ENCODE data around the gene OR10A2.
"Not testable (repeated sequence)": the region's sequence is repeated elsewhere in the genome, so short reads cannot be mapped to it uniquely, and the experiment has no call there.

OR10A2 gene

DNA sequence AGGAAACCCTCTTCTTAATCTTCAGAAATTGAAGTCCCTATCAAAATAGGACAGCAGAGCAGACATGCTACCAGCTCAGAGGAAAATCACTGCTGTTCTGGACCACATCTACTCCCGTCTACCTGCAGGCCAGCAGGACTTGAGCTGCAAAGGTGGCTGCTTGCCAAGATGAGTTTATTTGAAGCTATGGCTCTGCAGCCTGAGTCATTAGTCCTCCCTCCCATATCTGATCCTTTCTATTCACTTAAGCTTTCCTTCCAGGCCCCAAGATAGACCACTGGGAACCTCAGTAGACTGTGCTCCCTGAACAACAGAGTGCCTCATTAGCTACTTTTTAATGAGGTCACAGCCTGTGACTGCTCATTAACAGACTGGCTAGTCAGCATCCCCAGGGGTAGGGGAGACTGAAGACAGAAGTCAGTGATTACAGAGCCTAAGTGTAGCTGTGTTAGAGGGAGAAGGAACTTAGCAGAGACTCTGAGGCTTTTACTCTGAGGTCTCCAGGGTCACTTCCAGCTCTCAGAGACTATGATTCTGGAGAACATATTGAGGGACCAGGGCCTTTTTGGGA, 6.8 kb upstream of the OR10A2 start:
- TF ChIP-seq POLR2A (IDR thresholded peaks at IDR 0.05; ENCODE audit: low read depth, low read length), result no peak
- DNase-seq (ENCODE audit: insufficient read length, low spot score) (no peak), FAIRE-seq (peak; percentile 95)

DNA sequence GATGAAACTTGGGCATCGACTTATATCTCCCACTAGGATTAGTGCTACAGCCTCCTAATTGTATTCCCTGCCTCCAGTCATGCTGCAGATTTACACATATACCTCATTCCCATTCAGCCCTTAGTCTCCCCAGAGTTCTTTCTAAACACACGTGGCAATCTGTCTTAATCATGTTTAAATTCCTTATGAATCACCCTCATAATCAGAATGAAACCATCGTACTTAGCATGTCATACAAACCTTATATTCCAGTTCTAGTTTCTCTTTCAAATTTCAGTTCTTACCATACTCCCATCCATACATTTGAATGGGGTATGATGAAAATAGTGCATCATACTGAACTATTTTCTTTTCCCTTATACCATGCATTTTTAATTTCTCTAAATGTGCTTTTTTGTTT, 6.0 kb upstream of the OR10A2 start:
- TF ChIP-seq POLR2A (IDR thresholded peaks at IDR 0.05; ENCODE audit: low read depth, low read length), result no peak
- DNase-seq (ENCODE audit: insufficient read length, low spot score), result no peak
- peak; percentile 64 for FAIRE-seq

DNA sequence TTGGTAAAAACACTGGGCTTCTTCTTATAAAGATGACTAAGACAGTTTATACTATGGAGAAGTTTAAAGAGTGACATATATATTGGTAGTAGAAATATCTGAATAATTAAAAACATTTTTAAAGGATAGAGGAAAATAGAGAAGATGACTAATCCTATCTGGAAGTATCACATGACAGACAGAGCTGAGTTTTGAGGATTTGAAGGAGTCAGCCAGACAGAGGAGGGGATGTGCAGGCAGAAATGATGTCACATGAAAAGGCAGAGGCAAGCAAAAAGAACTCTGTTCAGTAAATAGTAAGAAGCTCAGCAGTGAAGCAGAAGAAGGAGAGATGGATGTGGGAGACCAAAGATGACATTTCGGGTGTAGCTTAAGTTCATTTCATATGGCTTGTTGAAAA, 1.6 kb downstream of the OR10A2 start:
- FAIRE-seq (no peak), DNase-seq (ENCODE audit: insufficient read length, low spot score) (no peak)
- no peak for TF ChIP-seq POLR2A (IDR thresholded peaks at IDR 0.05; ENCODE audit: low read depth, low read length)

GRCh38 chr11:6871278-6871677, 8.4 kb downstream of the OR10A2 start:
- no peak for DNase-seq (ENCODE audit: insufficient read length, low spot score)
- no peak for FAIRE-seq
- no peak for TF ChIP-seq POLR2A (IDR thresholded peaks at IDR 0.05; ENCODE audit: low read depth, low read length)

GRCh38 chr11:6875761-6876160, 12.9 kb downstream of the OR10A2 start:
- TF ChIP-seq POLR2A (IDR thresholded peaks at IDR 0.05; ENCODE audit: low read depth, low read length), result no peak
- FAIRE-seq (peak; percentile 15), DNase-seq (ENCODE audit: insufficient read length, low spot score) (no peak)

GRCh38 chr11:6876325-6876724, 13.5 kb downstream of the OR10A2 start, which contains the start of gene OR10A4:
TSS of gene OR10A4 (plus strand) at chr11:6876625. CDS start at chr11:6876648, 23 bp downstream.
- DNase-seq (ENCODE audit: insufficient read length, low spot score) (no peak), FAIRE-seq (no peak)

GRCh38 chr11:6876914-6877313, 14.1 kb downstream of the OR10A2 start:
- no peak for FAIRE-seq
- DNase-seq (ENCODE audit: insufficient read length, low spot score), result no peak
- TF ChIP-seq POLR2A (IDR thresholded peaks at IDR 0.05; ENCODE audit: low read depth, low read length), result no peak

More at GRCh38 chr11:6876325-6876724, 13.5 kb downstream of the OR10A2 start, which contains the start of gene OR10A4:
- no peak for TF ChIP-seq POLR2A (IDR thresholded peaks at IDR 0.05; ENCODE audit: low read depth, low read length)

DNA sequence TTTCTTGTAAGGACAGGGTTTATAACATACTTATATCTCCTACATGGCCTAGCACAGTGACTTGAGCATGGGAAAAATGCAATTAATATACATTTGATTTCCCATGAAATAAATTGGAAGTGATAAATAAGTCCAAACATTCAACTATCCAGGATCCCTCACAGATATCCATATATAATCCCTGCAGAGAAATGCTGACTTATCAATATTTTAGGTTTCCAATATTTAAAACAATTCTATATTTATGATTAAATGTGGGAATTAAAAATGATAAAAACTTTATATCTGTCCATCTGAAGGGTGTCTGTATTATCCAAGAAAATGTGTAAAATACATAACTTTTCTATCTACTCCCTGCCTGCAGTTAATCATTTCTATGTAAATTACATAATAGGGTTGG, 19.9 kb downstream of the OR10A2 start:
- no peak for TF ChIP-seq POLR2A (IDR thresholded peaks at IDR 0.05; ENCODE audit: low read depth, low read length)
- FAIRE-seq (no peak), DNase-seq (ENCODE audit: insufficient read length, low spot score) (no peak)

GRCh38 chr11:6887711-6888110, 24.9 kb downstream of the OR10A2 start:
- FAIRE-seq; DNase-seq (ENCODE audit: insufficient read length, low spot score): not testable (repeated sequence)

DNA sequence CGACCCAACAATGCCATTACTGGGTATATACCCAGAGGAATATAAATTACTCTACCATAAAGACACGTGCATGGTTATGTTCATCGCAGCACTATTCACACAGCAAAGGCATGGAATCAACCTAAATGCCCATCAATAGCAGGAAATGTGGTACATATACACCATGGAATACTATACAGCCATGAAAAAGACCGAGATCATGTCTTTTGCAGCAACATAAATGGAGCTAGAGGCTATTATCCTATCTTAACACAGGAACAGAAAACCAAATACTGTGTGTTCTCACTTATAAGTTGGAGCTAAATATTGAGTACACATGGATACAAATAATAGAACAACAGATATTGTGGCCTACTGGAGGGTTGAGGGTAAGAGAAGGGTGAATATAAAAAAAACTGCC, 26.0 kb downstream of the OR10A2 start:
- DNase-seq (ENCODE audit: insufficient read length, low spot score) (no peak), FAIRE-seq (peak; percentile 6)
- no peak for TF ChIP-seq POLR2A (IDR thresholded peaks at IDR 0.05; ENCODE audit: low read depth, low read length)

- TF ChIP-seq POLR2A (IDR thresholded peaks at IDR 0.05; ENCODE audit: low read depth, low read length), result no peak
- DNase-seq (ENCODE audit: insufficient read length, low spot score) (no peak), FAIRE-seq (no peak)
Measured at GRCh38 chr11:6889835-6890234, 27.0 kb downstream of the OR10A2 start.

DNA sequence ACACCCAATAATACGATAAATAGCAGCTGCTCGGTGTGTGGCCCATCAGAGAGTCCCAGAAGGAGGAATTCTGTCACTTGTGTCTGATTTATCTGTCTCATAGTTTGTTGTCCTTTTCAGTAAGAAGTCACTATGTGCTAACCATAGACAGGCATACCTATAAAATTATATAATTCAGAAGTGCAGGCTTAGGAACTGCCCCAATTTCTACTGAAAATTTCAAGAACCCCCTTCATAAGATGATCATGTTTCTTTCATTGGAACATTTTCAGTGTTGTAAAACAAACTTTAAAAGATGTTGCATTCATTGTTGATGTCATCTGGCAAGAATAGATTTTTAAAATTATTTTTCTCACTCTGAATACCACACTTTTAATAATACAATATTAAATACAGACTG, 29.5 kb downstream of the OR10A2 start, which contains the start of gene OR2D2:
Gene OR2D2 (minus strand): TSS at position 101 of the 400 bp plus-strand sequence. CDS start 0 bp downstream, at position 101.
- no peak for DNase-seq (ENCODE audit: insufficient read length, low spot score)
- no peak for FAIRE-seq
- TF ChIP-seq POLR2A (IDR thresholded peaks at IDR 0.05; ENCODE audit: low read depth, low read length), result no peak

GRCh38 chr11:6894097-6894496, 31.2 kb downstream of the OR10A2 start:
- no peak for TF ChIP-seq POLR2A (IDR thresholded peaks at IDR 0.05; ENCODE audit: low read depth, low read length)
- FAIRE-seq, result no peak
- DNase-seq (ENCODE audit: insufficient read length, low spot score), result no peak

DNA sequence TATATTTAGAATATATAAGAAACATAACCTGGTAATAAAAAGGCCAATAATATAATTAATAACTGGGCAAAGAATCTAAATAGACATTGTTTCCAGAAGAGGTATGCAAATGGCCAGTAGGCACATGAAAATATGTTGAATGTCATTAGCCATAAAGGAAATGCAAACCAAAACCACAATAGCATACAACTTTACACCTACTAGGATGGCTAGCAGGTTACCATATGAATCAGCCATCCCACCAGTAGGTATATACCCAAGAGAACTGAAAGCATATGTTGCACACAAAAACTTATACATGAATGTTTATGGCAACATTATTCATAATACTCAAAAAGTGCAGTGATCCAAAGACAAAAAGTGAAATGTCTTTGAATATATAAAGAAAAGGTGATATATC, 32.2 kb downstream of the OR10A2 start:
- no peak for DNase-seq (ENCODE audit: insufficient read length, low spot score)
- FAIRE-seq, result no peak
- no peak for TF ChIP-seq POLR2A (IDR thresholded peaks at IDR 0.05; ENCODE audit: low read depth, low read length)

- no peak for FAIRE-seq
- TF ChIP-seq POLR2A (IDR thresholded peaks at IDR 0.05; ENCODE audit: low read depth, low read length), result no peak
- DNase-seq (ENCODE audit: insufficient read length, low spot score), result no peak
Measured at GRCh38 chr11:6898911-6899310, 36.1 kb downstream of the OR10A2 start.

Data from H54 (cell line).